Neural progenitor cell (in vitro differentiated cells): ENCODE data around the gene EYS.

Experiments used
- EZH2 ChIP-seq: fragments of 200-600 bp; sonication (generic); IDR thresholded peaks from 2 replicates; pipeline ENCODE4 v1.6.1; 2017; ENCODE audit warnings: antibody characterized with exemption, mild to moderate bottlenecking, moderate library complexity
- TF ChIP-seq, protein P1 (sequence below): fragments of 200-600 bp; sonication (generic); IDR thresholded peaks from 2 replicates; pipeline ENCODE4 v1.5.1; 2017; ENCODE audit warnings: antibody characterized with exemption, mild to moderate bottlenecking

DNA sequence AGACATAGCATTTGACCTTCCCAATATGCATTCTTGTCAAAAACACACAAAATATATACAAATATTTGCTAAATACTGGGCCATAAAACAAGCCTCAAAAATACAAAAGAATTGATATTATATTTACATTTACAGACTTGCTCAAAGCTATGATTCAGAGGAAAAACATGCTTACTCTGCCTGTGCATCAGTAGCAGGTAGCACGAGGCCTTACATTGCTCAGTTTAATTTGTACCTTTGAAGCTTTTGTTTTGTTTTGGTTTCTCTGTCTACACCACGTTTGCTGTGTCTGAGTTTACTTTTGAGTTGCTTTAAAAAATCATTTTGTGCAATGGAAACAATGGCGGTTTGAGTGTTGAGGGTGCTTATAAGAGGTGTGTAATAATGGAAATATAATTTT, 1972.1 kb downstream of the EYS start:
- TF ChIP-seq, protein P1, sequence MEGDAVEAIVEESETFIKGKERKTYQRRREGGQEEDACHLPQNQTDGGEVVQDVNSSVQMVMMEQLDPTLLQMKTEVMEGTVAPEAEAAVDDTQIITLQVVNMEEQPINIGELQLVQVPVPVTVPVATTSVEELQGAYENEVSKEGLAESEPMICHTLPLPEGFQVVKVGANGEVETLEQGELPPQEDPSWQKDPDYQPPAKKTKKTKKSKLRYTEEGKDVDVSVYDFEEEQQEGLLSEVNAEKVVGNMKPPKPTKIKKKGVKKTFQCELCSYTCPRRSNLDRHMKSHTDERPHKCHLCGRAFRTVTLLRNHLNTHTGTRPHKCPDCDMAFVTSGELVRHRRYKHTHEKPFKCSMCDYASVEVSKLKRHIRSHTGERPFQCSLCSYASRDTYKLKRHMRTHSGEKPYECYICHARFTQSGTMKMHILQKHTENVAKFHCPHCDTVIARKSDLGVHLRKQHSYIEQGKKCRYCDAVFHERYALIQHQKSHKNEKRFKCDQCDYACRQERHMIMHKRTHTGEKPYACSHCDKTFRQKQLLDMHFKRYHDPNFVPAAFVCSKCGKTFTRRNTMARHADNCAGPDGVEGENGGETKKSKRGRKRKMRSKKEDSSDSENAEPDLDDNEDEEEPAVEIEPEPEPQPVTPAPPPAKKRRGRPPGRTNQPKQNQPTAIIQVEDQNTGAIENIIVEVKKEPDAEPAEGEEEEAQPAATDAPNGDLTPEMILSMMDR: no peak
- TF ChIP-seq EZH2: no peak
